GM15510 (cell line): ENCODE data around the gene AGXT2.

Source experiments
- POLR2A ChIP-seq: IDR thresholded peaks from 3 replicates; pipeline ENCODE4 v1.6.1; 2011; ENCODE audit warnings: borderline replicate concordance; ENCODE audit not compliant: insufficient read length; ENCODE audit errors: extremely low read depth

Gene AGXT2

DNA sequence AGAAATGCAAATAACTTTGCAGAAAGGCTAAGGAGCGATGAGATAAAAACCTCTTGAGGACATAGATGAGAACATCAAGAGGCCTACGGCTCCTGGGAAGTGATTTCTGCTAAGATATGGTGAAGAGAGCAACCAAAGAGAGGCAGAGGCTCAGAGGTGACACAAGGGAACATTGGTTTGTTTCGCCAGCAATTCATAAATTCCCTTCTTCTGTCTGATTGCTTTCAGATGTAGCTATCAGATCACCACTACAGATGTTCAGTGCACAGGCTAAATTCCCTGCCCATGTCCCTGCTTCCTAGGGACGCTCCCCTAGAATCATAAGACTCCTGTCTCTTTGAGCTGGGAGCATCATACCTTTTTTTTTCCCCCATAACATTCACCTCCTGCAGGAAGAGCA, 11.2 kb downstream of the AGXT2 start:
- TF ChIP-seq POLR2A, result no peak

GRCh38 chr5:35035271-35035670, 12.5 kb downstream of the AGXT2 start:
- no peak for TF ChIP-seq POLR2A

DNA sequence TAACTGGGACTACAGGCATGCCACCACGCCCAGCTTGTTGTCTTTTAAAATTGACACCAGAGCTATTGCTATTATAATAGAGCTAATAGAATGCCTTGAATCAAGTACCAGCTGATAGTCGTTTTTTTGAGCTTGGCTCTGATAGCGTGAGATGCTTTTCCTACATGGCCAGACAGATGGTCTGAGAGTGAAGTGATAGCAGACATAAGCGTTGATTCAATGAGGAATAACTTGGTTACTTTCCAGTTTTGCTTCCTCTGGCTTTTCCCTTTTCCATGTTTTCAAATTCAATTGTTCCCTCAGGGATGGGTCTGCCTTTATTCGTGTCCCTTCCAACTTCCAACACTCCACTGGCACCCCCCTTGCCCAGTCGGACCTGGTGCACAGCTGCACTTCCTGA, 15.4 kb downstream of the AGXT2 start:
- TF ChIP-seq POLR2A, result no peak

DNA sequence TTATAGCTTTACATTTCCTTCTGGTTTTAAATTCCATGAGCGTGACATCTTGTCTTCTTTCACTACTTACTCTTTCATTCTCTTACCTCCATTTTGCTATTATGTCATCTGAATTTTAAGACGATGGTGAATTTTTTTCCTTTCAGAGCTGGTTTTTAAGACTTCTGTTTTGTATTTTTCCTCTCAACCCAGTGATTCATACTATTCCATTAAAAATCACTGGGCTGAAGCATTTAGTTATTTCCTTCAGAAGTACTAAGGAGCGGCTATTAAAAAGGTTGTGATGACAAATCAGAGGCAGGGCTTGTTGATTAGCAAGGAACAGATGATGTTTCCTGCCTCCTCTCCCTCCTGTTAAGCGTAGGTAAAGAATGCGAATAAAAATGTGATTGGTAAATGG, 16.5 kb downstream of the AGXT2 start:
- TF ChIP-seq POLR2A, result no peak

DNA sequence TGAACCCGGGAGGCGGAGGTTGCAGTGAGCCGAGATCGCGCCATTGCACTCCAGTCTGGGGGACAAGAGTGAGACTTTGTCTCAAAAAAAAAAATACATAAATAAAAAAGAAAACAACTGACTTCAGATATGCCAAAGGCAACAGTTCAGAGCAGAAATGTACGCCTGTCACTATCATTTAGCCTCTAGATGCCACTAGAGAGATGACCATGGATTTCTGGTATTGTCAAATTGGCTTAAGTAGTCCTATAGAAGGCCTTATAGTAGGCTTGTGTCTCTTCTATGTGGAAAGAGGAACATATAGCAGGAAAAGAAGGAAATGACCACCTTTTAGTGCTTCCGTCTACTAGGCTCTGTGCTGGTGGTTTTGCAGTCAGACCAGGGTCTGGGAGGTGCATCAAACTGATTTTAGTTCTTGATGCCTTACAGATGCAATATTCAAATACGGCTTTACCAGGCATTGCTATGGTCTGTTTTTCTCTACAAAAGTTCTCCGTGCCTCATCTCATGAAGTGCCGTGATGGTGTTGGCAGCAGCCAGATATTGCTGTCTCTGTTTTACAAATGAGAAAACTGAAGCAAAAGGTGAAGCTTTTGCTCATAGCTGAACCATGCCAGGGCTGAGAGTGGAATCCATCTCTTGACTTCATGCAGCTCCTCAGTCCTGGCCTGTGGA, 17.2 kb downstream of the AGXT2 start:
- TF ChIP-seq POLR2A, result no peak

GRCh38 chr5:35029333-35029732, 18.4 kb downstream of the AGXT2 start:
- no peak for TF ChIP-seq POLR2A

GRCh38 chr5:35026941-35027340, 20.8 kb downstream of the AGXT2 start:
- no peak for TF ChIP-seq POLR2A

- no peak for TF ChIP-seq POLR2A
Observed at GRCh38 chr5:35026280-35026840, 21.4 kb downstream of the AGXT2 start.

GRCh38 chr5:35024911-35025510, 22.7 kb downstream of the AGXT2 start:
- no peak for TF ChIP-seq POLR2A

DNA sequence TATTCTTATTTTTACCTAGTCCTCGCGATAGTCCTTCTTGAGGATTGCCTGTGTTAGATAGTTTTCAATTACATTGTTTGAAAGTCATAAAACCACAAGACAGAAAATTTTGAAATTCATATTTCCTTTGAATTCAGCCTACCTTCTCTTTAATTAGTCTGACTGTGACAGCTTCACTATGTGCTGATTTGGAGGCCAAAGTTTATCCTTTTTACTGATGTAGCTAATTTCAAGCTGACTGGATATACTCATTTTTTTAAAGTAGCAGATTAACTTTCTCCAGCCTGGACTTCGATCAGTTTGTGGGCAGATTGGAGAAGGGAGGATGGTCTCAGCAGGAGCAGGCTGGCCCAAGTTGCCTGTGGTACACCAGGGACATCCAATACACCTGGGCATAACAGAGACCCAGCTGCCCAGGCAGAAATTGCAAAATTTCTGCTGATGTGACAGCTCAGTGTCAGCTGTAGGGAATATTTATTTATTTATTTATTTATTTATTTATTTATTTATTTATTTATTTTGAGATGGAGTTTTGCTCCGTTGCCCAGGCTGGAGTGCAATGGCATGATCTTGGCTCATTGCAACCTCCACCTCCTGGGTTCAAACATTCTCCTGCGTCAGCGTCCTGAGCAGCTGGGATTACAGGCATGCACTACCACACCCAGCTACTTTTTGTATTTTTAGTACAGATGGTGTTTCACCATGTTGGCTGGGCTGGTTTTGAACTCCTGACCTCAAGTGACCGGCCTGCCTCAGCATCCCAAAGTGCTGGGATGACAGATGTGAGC, 24.2 kb downstream of the AGXT2 start:
- TF ChIP-seq POLR2A, result no peak

GRCh38 chr5:35016174-35017051, 31.3 kb downstream of the AGXT2 start:
- TF ChIP-seq POLR2A, result no peak

DNA sequence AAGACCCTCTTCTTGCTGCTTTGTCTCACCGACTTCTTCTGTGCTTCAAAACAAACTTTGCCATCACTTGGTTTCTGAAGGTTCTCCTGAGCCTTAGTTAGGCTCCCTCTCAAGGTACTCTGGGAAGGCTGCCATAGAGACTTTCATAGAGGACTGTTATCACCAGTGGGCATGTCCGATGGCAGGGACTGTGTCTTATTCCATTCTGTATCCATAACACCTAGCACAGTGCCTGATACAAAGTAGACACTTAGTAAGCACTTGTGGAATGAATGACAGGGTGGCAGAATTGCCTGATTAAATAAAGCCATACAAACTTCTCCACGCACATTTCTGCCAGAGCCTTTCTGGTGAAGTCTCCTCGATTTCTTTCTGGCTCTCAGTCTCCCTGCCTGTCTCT, 32.7 kb downstream of the AGXT2 start:
- TF ChIP-seq POLR2A, result no peak

- TF ChIP-seq POLR2A, result no peak
Observed at GRCh38 chr5:35012796-35013195, 35.0 kb downstream of the AGXT2 start.

DNA sequence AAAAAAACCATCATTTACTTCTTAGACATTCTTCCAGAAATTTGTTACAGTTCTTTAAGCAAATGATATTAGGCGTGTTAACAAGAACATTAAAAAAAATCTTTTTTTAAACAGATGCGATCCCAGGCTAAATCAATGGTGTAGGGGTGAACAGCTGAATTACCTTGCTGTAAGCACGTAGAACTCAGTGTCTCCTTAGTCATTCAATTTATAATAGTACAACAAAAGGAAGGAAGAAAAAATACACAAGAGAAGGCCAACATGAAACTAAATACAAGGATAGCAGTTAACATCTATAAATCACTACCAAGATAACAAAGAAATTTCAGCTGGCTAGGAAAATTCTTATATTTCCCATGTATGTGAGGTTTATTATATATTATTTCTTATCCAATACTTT, 35.4 kb downstream of the AGXT2 start:
- TF ChIP-seq POLR2A, result no peak
